KOPT-K1 (cell line): ENCODE measurements around the gene AATF.

Experiments
- H3K27ac ChIP-seq: fragments of 200-600 bp; sonication (generic); 2 replicates; pipeline ENCODE4 v1.5.1; 2016; ENCODE audit warnings: antibody characterized with exemption, mild to moderate bottlenecking, low read depth, low read length; ENCODE audit not compliant: poor library complexity, severe bottlenecking
- H3K36me3 ChIP-seq: fragments of 200-600 bp; sonication (generic); 2 replicates; pipeline ENCODE4 v1.5.1; 2017; ENCODE audit warnings: antibody characterized with exemption, mild to moderate bottlenecking, low read length, moderate library complexity; ENCODE audit not compliant: insufficient read depth
- H3K9me3 ChIP-seq: fragments of 200-600 bp; sonication (generic); 2 replicates; pipeline ENCODE4 v1.5.1; 2017; ENCODE audit warnings: antibody characterized with exemption, low read length, mild to moderate bottlenecking; ENCODE audit not compliant: insufficient read depth, poor library complexity, severe bottlenecking

AATF gene

GRCh38 chr17:37025847-37026530 lies 77.2 kb downstream of the AATF start:
- Histone ChIP-seq H3K27ac (no peak overlapping the region), H3K36me3 (peaks cover 59% of the 10 kb centered on the region), H3K9me3 (no peaks in the 10 kb centered on the region)

GRCh38 chr17:37026531-37026869 lies 77.7 kb downstream of the AATF start:
- H3K36me3 ChIP-seq = peaks cover 63% of the 10 kb centered on the region
- no peak overlapping the region for H3K27ac ChIP-seq
- H3K9me3 ChIP-seq = no peaks in the 10 kb centered on the region

- no peak overlapping the region for H3K27ac ChIP-seq
- peaks cover 64% of the 10 kb centered on the region for H3K36me3 ChIP-seq
- H3K9me3 ChIP-seq = no peaks in the 10 kb centered on the region
Measured at GRCh38 chr17:37028040-37028439, 79.3 kb downstream of the AATF start.

GRCh38 chr17:37031493-37032083 lies 82.8 kb downstream of the AATF start:
- H3K9me3 ChIP-seq = no peaks in the 10 kb centered on the region
- H3K36me3 ChIP-seq = peaks cover 68% of the 10 kb centered on the region
- no peak overlapping the region for H3K27ac ChIP-seq

- Histone ChIP-seq H3K9me3 (no peaks in the 10 kb centered on the region), H3K36me3 (peaks cover 66% of the 10 kb centered on the region), H3K27ac (no peak overlapping the region)
Measured at GRCh38 chr17:37037590-37038155, 88.9 kb downstream of the AATF start.

GRCh38 chr17:37039269-37039668 lies 90.5 kb downstream of the AATF start:
- no peaks in the 10 kb centered on the region for H3K9me3 ChIP-seq
- H3K27ac ChIP-seq = no peak overlapping the region
- H3K36me3 ChIP-seq = peaks cover 59% of the 10 kb centered on the region

GRCh38 chr17:37041932-37042331 lies 93.2 kb downstream of the AATF start:
- Histone ChIP-seq H3K9me3 (no peaks in the 10 kb centered on the region), H3K36me3 (peaks cover 59% of the 10 kb centered on the region), H3K27ac (no peak overlapping the region)

GRCh38 chr17:37043201-37043600 lies 94.4 kb downstream of the AATF start:
- peaks cover 52% of the 10 kb centered on the region for H3K36me3 ChIP-seq
- H3K9me3 ChIP-seq = no peaks in the 10 kb centered on the region
- H3K27ac ChIP-seq = peak overlapping the region; percentile 66

GRCh38 chr17:37045351-37045922 lies 96.7 kb downstream of the AATF start:
- peaks cover 54% of the 10 kb centered on the region for H3K36me3 ChIP-seq
- H3K27ac ChIP-seq = peak overlapping the region; percentile 66

GRCh38 chr17:37047631-37048104 lies 98.9 kb downstream of the AATF start:
- Histone ChIP-seq H3K9me3 (no peaks in the 10 kb centered on the region), H3K27ac (peak overlapping the region; percentile 4)

More at GRCh38 chr17:37045351-37045922, 96.7 kb downstream of the AATF start:
- no peaks in the 10 kb centered on the region for H3K9me3 ChIP-seq

GRCh38 chr17:37048811-37049210 lies 100.1 kb downstream of the AATF start:
- peaks cover 76% of the 10 kb centered on the region for H3K36me3 ChIP-seq
- no peaks in the 10 kb centered on the region for H3K9me3 ChIP-seq
- no peak overlapping the region for H3K27ac ChIP-seq

More at GRCh38 chr17:37047631-37048104, 98.9 kb downstream of the AATF start:
- peaks cover 76% of the 10 kb centered on the region for H3K36me3 ChIP-seq

- Histone ChIP-seq H3K9me3 (no peaks in the 10 kb centered on the region), H3K36me3 (peaks cover 75% of the 10 kb centered on the region), H3K27ac (no peak overlapping the region)
Measured at GRCh38 chr17:37050920-37051319, 102.2 kb downstream of the AATF start.

- no peak overlapping the region for H3K27ac ChIP-seq
- H3K9me3 ChIP-seq = no peaks in the 10 kb centered on the region
- H3K36me3 ChIP-seq = peaks cover 75% of the 10 kb centered on the region
Measured at GRCh38 chr17:37051381-37051780, 102.6 kb downstream of the AATF start.

- Histone ChIP-seq H3K9me3 (no peaks in the 10 kb centered on the region), H3K36me3 (peaks cover 75% of the 10 kb centered on the region), H3K27ac (no peak overlapping the region)
Measured at GRCh38 chr17:37051833-37052232, 103.1 kb downstream of the AATF start.

GRCh38 chr17:37052450-37052849 lies 103.7 kb downstream of the AATF start:
- Histone ChIP-seq H3K27ac (no peak overlapping the region), H3K9me3 (no peaks in the 10 kb centered on the region), H3K36me3 (peaks cover 75% of the 10 kb centered on the region)
